Panc1 (cell line): ENCODE results near the gene ABCC3. TPM values are rescaled to one million over a fixed set of nuclear protein-coding genes. Genes with fewer than 3 reads are reported as not detected.

Source experiments
- ATAC-seq: fragments of 200-7000 bp; cut with Tn5 transposase; 2 replicates; pipeline ENCODE4 v1.9.1; 2020; ENCODE audit warnings: mild to moderate bottlenecking, moderate library complexity
- BruUV-seq: library from RNA; stranded (reverse); fragments of 400-500 nt; replicated peaks from 2 replicates; lab custom pipeline; 2021; lab: Mats Ljungman, UMichigan
- CTCF ChIA-PET: fragments of 300-600 bp; sonication (Branson Sonifier 250); formaldehyde crosslinking; loops from one replicate; lab custom pipeline; 2022; ENCODE audit warnings: antibody characterized with exemption; lab: Charles Lee
- POLR2A ChIA-PET: fragments of 300-600 bp; sonication (Branson Sonifier 250); formaldehyde crosslinking; loops from one replicate; lab custom pipeline; 2022; ENCODE audit warnings: antibody characterized with exemption; lab: Charles Lee
- DNase-seq: peaks from one replicate; pipeline ENCODE4 v3.0.0-alpha.2; 2010; ENCODE audit warnings: low read depth, low spot score
- H3K27ac ChIP-seq: 2 replicates; pipeline ENCODE4 v1.5.1; 2011; ENCODE audit warnings: mild to moderate bottlenecking, low read length, inconsistent platforms
- H3K27me3 ChIP-seq: fragments of 200-500 bp; sonication (Bioruptor generic); 2 replicates; pipeline ENCODE4 v1.6.0; 2014; ENCODE audit warnings: low read length, inconsistent platforms; ENCODE audit not compliant: control insufficient read depth, insufficient read depth
- H3K36me3 ChIP-seq: fragments of 200-500 bp; sonication (Bioruptor generic); 2 replicates; pipeline ENCODE4 v1.5.1; 2014; ENCODE audit warnings: inconsistent platforms, mild to moderate bottlenecking, low read length, moderate library complexity; ENCODE audit not compliant: control insufficient read depth, insufficient read depth
- H3K4me1 ChIP-seq: 2 replicates; pipeline ENCODE4 v1.5.1; 2011; ENCODE audit warnings: inconsistent platforms, mild to moderate bottlenecking, low read length, moderate library complexity; ENCODE audit not compliant: control insufficient read depth, insufficient read depth
- H3K4me3 ChIP-seq, 2 experiments: 2 replicates each; pipeline ENCODE4 v1.5.1; 2011 to 2012; ENCODE audit warnings: low read depth in 2 of 2, low read length in 2 of 2, mild to moderate bottlenecking in 2 of 2, inconsistent platforms in 1 of 2, moderate library complexity in 1 of 2
- H3K9me3 ChIP-seq: fragments of 200-500 bp; sonication (Bioruptor generic); 2 replicates; pipeline ENCODE4 v1.5.1; 2014; ENCODE audit warnings: low read depth, mild to moderate bottlenecking, inconsistent platforms, low read length, moderate library complexity; ENCODE audit not compliant: control insufficient read depth, insufficient read depth
- CTCF ChIP-seq: fragments of 450-650 bp; IDR thresholded peaks from 2 replicates; pipeline ENCODE4 v1.5.1; 2017; ENCODE audit warnings: mild to moderate bottlenecking
- POLR2AphosphoS5 ChIP-seq: IDR thresholded peaks from 2 replicates; pipeline ENCODE4 v1.6.1; 2012; ENCODE audit warnings: mild to moderate bottlenecking, low read depth, low read length, moderate library complexity
- REST ChIP-seq, 2 experiments: IDR thresholded peaks; 2 replicates each; pipeline ENCODE4 v1.6.1; 2011 to 2012; ENCODE audit warnings: low read depth in 2 of 2, control low read depth in 1 of 2, low read length in 1 of 2, mild to moderate bottlenecking in 1 of 2, moderate library complexity in 1 of 2; ENCODE audit not compliant: insufficient read depth in 1 of 2
- SIN3A ChIP-seq: IDR thresholded peaks from 2 replicates; pipeline ENCODE4 v1.6.1; 2012; ENCODE audit warnings: low read depth, mild to moderate bottlenecking, low read length, moderate library complexity, borderline replicate concordance; ENCODE audit not compliant: insufficient read depth
- TCF7L2 ChIP-seq: IDR thresholded peaks from 2 replicates; pipeline ENCODE4 v1.6.1; 2011; ENCODE audit warnings: mild to moderate bottlenecking, low read depth, low read length, inconsistent platforms
- in situ Hi-C: cut with HindIII; loops from 2 replicates; pipeline ENCODE4 v1.10.0; 2016; ENCODE audit warnings: low sequenced_read_pairs, low pct_unique_long_range_greater_than_20kb
- intact Hi-C: fragments of 100-400 bp; cut with micrococcal nuclease; formaldehyde crosslinking; loops from one replicate; pipeline ENCODE4 v1.10.0; 2022; ENCODE audit not compliant: unreplicated experiment
- total RNA-seq: library from RNA; stranded (reverse); gene quantifications from one replicate; pipeline ENCODE4 v1.2.1, GENCODE V29; 2021; ENCODE audit not compliant: unreplicated experiment

Gene ABCC3
- total RNA-seq, 1 experiment from 2014 or later: 128 TPM

GRCh38 chr17:50653738-50654137 is 19.1 kb downstream of the ABCC3 start:
- ATAC-seq (no peak), DNase-seq (no peak)
- no peaks in the 10 kb centered on the region for H3K27me3 ChIP-seq
- no peak overlapping the region; the same call in 1 of the 2 replicates for H3K27ac ChIP-seq
- H3K9me3 ChIP-seq: no peaks in the 10 kb centered on the region; the same call in 1 of the 2 replicates
- CTCF ChIA-PET: interaction anchor here (0.6 to 0.7 kb wide), 2 partner anchors 25 to 92 kb away, joined by 4 to 6 read pairs; no protein-coding TSS in a partner anchor
- in situ Hi-C loops (no loop called here), intact Hi-C loops (no loop called here)
- TF ChIP-seq POLR2AphosphoS5: no peak
- TF ChIP-seq SIN3A: no peak
- no peak for TF ChIP-seq REST (IDR thresholded peaks at IDR 0.05; ENCODE audit: insufficient read depth in 1 of 2, low read depth in 2 of 2, low read length in 1 of 2)
- TF ChIP-seq CTCF: no peak
- TF ChIP-seq TCF7L2: no peak
- no peak overlapping the region for H3K4me3 ChIP-seq
- no TSS peak for BruUV-seq
- POLR2A ChIA-PET: interaction anchor here (0.6 to 0.9 kb wide), 3 partner anchors 9 to 93 kb away, joined by 3 to 11 read pairs (median 7); no protein-coding TSS in a partner anchor
- no peaks in the 10 kb centered on the region for H3K36me3 ChIP-seq
- peaks cover 20% of the 10 kb centered on the region for H3K4me1 ChIP-seq

GRCh38 chr17:50656509-50656908 is 21.8 kb downstream of the ABCC3 start:
- ATAC-seq: no peak
- 0 out of 2 replicates have a peak overlapping the region, but pooled peaks have one; percentile 27 for H3K27ac ChIP-seq
- peaks cover 42% of the 10 kb centered on the region for H3K4me1 ChIP-seq
- no peaks in the 10 kb centered on the region; the same call in 1 of the 2 replicates for H3K9me3 ChIP-seq
- no peaks in the 10 kb centered on the region for H3K27me3 ChIP-seq
- no peak for TF ChIP-seq TCF7L2
- no peak for TF ChIP-seq CTCF
- H3K36me3 ChIP-seq: no peaks in the 10 kb centered on the region
- POLR2A ChIA-PET: no interaction called here
- CTCF ChIA-PET: no interaction called here
- in situ Hi-C loops (no loop called here), intact Hi-C loops (no loop called here)
- no TSS peak for BruUV-seq
- no peak for DNase-seq
- H3K4me3 ChIP-seq: no peak overlapping the region
